GM12872 (cell line): ENCODE results near the gene ARL3.
A peak's percentile ranks its signal among the peaks of the same experiment; 100 is the strongest.

Experiments
- CTCF ChIP-seq: IDR thresholded peaks from 3 replicates; pipeline ENCODE4 v1.5.1; 2011; ENCODE audit warnings: low read depth, mild to moderate bottlenecking, low read length, moderate library complexity; ENCODE audit not compliant: insufficient read depth

Gene ARL3

GRCh38 chr10:102718220-102718619 lies 4.0 kb upstream of the ARL3 start:
- TF ChIP-seq CTCF, result no peak

GRCh38 chr10:102715880-102716279 lies 1.7 kb upstream of the ARL3 start:
- TF ChIP-seq CTCF, result no peak

DNA sequence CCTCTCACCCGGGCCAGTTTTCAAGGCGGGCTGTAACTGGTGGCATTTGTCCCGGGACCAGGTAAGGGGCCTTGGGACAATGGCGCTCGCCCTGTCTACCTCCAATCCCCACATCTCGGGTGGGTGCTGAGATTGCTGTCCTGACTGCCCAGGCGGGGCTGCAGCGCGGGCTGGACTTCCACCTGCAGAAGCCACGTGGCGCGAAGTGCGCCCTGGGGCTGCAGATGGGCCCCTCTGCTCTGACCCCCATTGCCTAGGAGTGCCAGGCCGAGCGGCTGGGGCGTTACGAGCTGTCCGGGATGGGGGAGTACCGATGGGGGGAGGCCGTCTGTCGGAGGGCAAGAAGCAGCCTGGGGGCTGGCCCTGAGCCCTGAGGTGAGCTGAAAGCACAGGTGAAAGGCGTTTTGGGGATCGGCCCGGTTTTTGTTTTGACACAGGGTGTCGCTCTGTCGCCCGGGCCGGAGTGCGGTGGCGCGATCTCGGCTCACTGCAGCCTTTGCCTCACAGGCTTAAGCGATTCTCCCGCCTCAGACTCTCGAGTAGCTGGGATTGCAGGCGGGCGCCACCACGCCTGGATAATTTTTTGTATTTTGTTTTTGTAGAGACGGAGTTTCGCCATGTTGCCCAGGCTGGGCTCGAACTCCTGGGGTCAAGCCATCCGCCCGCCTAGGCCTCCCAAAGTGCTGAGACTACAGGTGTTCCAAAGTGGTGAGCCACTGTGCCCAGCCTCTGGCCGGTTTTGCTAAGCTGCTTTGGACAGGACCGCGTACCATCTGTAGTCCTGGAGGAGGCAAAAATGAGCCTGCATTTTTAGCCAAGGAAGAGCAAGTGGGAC lies 641 bp upstream of the ARL3 start, which contains the start of gene SFXN2:
Gene SFXN2, plus strand, starts transcription at position 16 of the 835 bp plus-strand sequence. CDS start 12,001 bp downstream, outside the sequence.
- TF ChIP-seq CTCF, result peak; percentile 33; the same call in 2 of the 3 replicates

- TF ChIP-seq CTCF, result no peak; the same call in 2 of the 3 replicates
Observed at GRCh38 chr10:102713539-102713813, 721 bp downstream of the ARL3 start.

DNA sequence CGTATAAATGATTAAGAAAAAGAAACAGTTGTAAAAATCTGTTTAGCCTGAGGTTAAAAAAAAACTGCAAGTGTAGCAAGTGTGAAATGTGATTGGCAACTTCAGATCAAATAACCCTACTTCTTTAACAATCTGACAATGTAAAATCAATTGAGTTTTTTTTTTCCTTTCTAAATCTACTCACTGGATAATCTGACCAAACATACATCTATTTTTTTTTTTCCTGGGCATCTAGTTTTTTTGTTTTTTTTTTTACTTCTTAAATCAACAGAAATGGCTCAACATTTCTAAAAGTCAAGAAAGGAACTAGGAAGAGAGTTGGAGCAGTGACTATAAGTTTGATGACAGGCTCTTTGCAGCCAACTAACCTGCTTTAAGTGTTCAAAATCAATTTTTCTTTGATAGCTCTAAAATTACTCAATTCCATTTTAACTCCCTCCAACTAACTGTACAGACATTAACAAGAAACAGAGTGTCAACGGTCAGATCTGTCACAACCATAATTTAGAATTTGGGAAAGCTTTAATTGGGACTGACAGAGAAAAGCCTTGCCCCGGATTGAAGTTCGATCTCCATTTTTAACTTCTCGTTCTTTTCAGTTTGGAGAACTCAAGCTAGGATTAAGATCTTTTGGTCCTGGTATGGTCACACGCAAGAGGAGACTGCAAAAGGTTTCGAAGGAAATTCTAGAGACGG lies 1.2 kb downstream of the ARL3 start:
- no peak for TF ChIP-seq CTCF

GRCh38 chr10:102712089-102712488 lies 2.1 kb downstream of the ARL3 start:
- no peak for TF ChIP-seq CTCF

GRCh38 chr10:102710609-102711008 lies 3.6 kb downstream of the ARL3 start:
- TF ChIP-seq CTCF, result 0 out of 3 replicates have a peak, but pooled peaks have one; percentile 11
